Epithelial cell of proximal tubule (primary cell): ENCODE data around the gene MAFF. TPM values are rescaled to one million over a fixed set of nuclear protein-coding genes. Genes with fewer than 3 reads are reported as not detected.
"Not testable (repeated sequence)": the region's sequence is repeated elsewhere in the genome, so short reads cannot be mapped to it uniquely, and the experiment has no call there.

ENCODE experiments used
- DNase-seq: peaks from one replicate; pipeline ENCODE4 v3.0.0-alpha.2; 2011; ENCODE audit warnings: low read depth
- H3K4me3 ChIP-seq: 2 replicates; pipeline ENCODE4 v1.5.1; 2011; ENCODE audit warnings: low read depth, mild to moderate bottlenecking, low read length
- total RNA-seq: library from RNA; depleted of rRNA; stranded (reverse); fragments of >200 nt; gene quantifications from 2 replicates; pipeline ENCODE4 v1.2.3, GENCODE V29; 2015
- TF ChIP-seq, protein P1 (sequence below): conservative IDR thresholded peaks from 2 replicates; pipeline ENCODE4 v1.5.1; 2012; ENCODE audit warnings: low read depth, mild to moderate bottlenecking, low read length

Gene MAFF
- total RNA-seq, 1 donor from 2014 or later, result 42.1 TPM

GRCh38 chr22:38233427-38233826 lies 31.6 kb downstream of the MAFF start:
- DNase-seq, result no peak

DNA sequence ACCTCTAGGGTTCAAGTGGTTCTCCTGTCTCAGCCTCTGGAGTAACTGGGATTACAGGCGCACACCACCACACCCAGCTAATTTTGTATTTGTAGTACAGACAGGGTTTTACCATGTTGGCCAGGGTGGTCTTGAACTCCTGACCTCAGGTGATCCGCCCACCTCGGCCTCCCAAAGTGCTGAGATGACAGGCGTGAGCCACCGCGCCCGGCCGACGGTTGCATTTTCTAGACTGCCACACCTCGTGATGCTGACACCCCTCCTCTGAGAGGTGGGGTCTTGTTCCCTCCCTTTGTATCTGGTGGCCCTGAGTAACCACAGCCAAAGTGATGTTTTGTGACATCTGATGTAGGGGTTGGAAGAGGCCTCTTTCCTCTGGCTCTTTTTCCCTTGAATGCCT lies 32.1 kb downstream of the MAFF start:
- H3K4me3 ChIP-seq, result not testable (repeated sequence)

More at GRCh38 chr22:38233427-38233826, 31.6 kb downstream of the MAFF start:
- TF ChIP-seq, protein P1, sequence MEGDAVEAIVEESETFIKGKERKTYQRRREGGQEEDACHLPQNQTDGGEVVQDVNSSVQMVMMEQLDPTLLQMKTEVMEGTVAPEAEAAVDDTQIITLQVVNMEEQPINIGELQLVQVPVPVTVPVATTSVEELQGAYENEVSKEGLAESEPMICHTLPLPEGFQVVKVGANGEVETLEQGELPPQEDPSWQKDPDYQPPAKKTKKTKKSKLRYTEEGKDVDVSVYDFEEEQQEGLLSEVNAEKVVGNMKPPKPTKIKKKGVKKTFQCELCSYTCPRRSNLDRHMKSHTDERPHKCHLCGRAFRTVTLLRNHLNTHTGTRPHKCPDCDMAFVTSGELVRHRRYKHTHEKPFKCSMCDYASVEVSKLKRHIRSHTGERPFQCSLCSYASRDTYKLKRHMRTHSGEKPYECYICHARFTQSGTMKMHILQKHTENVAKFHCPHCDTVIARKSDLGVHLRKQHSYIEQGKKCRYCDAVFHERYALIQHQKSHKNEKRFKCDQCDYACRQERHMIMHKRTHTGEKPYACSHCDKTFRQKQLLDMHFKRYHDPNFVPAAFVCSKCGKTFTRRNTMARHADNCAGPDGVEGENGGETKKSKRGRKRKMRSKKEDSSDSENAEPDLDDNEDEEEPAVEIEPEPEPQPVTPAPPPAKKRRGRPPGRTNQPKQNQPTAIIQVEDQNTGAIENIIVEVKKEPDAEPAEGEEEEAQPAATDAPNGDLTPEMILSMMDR, result no peak
- no peak overlapping the region for H3K4me3 ChIP-seq

DNA sequence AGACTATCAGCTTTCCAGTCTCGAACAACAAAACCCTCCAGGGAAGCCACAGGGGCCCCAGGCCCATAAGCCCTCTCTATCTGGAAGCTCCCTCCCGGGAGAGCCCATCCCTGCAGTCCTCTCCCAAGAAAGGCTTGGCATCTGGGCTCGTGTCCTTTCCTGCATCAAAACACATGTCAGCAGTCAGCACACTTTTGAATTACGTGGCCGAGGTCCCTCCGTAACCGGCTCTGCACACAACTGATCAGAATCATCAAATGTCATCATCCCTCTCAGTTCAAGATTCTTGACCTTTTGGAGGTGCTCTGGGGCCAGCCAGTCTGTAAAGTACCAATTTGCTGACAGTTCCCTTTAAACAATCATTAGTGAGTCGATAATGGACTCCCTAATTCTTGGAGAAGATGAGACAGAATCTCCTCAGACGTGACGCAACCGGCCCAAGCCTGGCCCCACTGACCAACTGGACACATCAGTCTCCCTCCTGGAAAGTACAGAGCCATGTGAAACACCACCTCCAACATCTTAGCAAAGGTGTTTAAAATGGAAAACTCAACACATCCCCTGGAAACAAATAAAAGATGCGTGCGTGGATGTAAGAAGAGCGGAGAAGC lies 33.6 kb downstream of the MAFF start:
- DNase-seq, result no peak
- TF ChIP-seq, protein P1, result no peak
- no peak overlapping the region for H3K4me3 ChIP-seq

More for the DNA sequence above, 32.1 kb downstream of the MAFF start:
- DNase-seq, result not testable (repeated sequence)

DNA sequence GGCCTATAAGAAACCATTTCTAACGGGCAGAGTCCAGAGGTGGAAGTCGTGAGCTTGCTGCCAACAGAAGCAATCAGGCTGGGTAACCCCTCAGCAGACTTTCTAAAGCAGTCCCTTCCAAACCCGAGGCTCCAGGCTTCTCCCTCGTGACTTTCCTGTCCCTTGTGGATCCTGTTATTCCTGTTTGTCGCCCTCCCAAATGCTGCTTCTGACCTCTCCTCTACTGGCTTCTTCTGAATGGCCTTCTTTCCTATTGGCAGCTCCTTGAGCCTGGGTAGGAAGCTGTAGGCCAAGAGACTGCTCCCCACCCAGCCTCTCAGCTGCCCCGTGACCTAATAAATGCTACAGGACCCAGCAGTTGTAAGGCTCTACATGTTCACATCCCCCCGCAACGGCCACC lies 35.0 kb downstream of the MAFF start:
- DNase-seq, result no peak
- H3K4me3 ChIP-seq, result no peak overlapping the region
- TF ChIP-seq, protein P1, result no peak

DNA sequence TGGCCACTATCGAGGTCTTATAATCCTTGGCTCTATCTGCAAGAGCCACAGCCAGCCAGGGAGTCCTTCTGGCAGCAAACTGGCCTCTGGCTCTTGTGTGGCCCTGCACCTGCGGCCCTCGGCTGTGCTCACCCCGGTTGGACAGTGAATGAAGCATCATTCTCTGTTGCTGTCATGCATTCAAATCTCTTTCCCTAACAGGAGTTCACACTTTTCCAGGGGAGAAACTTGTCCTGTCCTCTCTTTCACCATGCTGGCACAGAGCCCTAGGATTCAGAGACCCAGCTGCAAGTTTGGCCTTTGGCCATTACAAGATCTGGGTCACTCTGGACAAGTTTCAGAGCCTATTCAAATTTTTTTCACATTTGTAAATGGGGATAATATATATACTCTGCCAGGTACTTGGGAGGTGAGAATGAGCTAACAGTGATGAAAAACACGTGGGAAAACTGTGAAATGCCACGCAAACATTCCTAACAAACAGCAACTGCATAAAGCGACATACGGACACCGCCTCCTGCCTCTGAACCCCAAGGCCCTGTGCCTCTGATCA lies 36.8 kb downstream of the MAFF start:
- H3K4me3 ChIP-seq, result no peak overlapping the region
- TF ChIP-seq, protein P1, result no peak
- no peak for DNase-seq

DNA sequence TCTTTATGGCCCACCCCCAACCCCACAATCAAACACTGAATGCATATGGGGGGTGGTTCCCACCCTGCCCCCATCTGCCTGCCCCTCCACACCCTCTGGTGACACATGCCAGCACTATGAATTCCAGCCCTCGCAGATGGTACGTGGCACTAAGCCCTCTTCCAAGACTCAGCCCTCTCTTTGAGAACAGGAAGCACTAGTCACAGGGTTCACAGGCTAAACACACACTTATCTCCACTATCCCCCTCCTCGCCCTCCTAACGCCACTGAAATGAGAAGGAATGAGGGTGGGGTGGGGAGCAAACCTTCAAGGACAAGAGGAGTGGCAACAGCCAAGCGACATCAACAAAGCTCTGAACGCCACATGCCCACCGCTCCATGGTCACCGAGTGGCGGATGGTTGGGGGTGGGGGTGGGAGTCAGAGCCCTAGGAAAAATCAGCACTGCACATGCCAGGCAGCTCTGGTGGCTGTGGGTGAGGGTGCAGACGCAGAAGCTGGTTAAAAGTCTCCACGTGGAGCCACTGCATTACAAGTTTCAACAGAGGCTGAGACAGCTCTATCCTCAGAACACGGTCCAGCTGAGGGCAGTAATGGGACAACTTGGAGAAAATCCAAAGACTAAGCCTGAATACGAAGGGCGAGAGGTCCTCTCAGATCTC lies 37.4 kb downstream of the MAFF start:
- DNase-seq, result no peak
- TF ChIP-seq, protein P1, result peak; percentile 34
- H3K4me3 ChIP-seq, result no peak overlapping the region

DNA sequence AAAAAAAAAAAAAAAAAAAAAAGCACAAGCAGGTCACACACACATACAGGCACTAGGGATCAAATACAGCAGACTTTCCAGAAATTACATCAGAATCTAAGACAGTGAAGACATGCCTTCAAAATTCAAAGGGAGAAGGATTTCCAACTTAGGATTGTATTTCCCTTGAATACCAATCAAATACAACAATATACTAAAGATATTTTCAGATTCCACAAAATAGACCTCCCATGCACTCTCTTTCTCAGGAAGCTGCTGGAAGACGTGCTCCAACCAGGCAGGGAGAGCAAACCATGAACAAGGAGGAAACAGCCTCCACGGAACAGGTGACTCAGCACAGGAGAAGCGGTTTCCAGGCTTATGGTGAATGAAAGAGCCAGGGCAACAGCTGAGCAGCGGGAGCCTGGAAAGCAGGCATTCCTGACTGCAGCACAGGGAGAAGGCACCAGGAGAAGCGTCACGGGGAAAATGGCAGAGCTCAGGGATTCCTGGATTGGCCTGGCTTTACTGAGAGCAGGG lies 39.0 kb downstream of the MAFF start:
- TF ChIP-seq, protein P1, result no peak
- DNase-seq, result no peak
- no peak overlapping the region for H3K4me3 ChIP-seq
